ENCODE data around the gene ACVR1. TPM values are rescaled to one million over a fixed set of nuclear protein-coding genes. Genes with fewer than 3 reads are reported as not detected.

Gene ACVR1
- total and polyA plus RNA-seq, 9 of the 15 experiments (the other 6 are each of a cell fraction or from before 2014, with no cell fraction given): 3.8 to 14.3 (median 6.9) TPM

GRCh38 chr2:157899125-157899839 lies 23.2 kb upstream of the ACVR1 start (continued):
- TF ChIP-seq, protein P1, sequence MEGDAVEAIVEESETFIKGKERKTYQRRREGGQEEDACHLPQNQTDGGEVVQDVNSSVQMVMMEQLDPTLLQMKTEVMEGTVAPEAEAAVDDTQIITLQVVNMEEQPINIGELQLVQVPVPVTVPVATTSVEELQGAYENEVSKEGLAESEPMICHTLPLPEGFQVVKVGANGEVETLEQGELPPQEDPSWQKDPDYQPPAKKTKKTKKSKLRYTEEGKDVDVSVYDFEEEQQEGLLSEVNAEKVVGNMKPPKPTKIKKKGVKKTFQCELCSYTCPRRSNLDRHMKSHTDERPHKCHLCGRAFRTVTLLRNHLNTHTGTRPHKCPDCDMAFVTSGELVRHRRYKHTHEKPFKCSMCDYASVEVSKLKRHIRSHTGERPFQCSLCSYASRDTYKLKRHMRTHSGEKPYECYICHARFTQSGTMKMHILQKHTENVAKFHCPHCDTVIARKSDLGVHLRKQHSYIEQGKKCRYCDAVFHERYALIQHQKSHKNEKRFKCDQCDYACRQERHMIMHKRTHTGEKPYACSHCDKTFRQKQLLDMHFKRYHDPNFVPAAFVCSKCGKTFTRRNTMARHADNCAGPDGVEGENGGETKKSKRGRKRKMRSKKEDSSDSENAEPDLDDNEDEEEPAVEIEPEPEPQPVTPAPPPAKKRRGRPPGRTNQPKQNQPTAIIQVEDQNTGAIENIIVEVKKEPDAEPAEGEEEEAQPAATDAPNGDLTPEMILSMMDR (IDR thresholded peaks at IDR 0.05 in 2 of 3, conservative IDR thresholded peaks at IDR 0.05 in 1 of 3; ENCODE audit: insufficient read depth in 2 of 3, low read depth in 1 of 3, low read length in 3 of 3): no peak
- TF ChIP-seq FOXJ3 (CRISPR knock-in tag; IDR thresholded peaks at IDR 0.05): no peak
- TF ChIP-seq, protein P2, sequence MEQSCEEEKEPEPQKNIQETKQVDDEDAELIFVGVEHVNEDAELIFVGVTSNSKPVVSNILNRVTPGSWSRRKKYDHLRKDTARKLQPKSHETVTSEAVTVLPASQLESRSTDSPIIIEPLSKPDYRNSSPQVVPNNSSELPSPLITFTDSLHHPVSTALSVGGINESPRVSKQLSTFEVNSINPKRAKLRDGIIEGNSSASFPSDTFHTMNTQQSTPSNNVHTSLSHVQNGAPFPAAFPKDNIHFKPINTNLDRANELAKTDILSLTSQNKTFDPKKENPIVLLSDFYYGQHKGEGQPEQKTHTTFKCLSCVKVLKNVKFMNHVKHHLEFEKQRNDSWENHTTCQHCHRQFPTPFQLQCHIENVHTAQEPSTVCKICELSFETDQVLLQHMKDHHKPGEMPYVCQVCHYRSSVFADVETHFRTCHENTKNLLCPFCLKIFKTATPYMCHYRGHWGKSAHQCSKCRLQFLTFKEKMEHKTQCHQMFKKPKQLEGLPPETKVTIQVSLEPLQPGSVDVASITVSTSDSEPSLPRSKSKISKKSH (CRISPR knock-in tag; IDR thresholded peaks at IDR 0.05): no peak
- no peak for TF ChIP-seq PHF8 (IDR thresholded peaks at IDR 0.05; ENCODE audit: borderline replicate concordance, low read length)
- TF ChIP-seq, protein P3, sequence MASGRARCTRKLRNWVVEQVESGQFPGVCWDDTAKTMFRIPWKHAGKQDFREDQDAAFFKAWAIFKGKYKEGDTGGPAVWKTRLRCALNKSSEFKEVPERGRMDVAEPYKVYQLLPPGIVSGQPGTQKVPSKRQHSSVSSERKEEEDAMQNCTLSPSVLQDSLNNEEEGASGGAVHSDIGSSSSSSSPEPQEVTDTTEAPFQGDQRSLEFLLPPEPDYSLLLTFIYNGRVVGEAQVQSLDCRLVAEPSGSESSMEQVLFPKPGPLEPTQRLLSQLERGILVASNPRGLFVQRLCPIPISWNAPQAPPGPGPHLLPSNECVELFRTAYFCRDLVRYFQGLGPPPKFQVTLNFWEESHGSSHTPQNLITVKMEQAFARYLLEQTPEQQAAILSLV (tag; IDR thresholded peaks at IDR 0.05): no peak
- TF ChIP-seq RBBP5 (IDR thresholded peaks at IDR 0.05; ENCODE audit: borderline replicate concordance, insufficient read depth, low read length, poor library complexity, severe bottlenecking): peak; percentile 46
- peak; percentile 11; the same call in 1 of the 2 replicates for TF ChIP-seq ATF3 (IDR thresholded peaks at IDR 0.05)
- no peak for TF ChIP-seq ATF3 (CRISPR knock-in tag; conservative IDR thresholded peaks at IDR 0.05)
- TF ChIP-seq RB1 (IDR thresholded peaks at IDR 0.05; ENCODE audit: low read depth): no peak; the same call in 1 of the 2 replicates
- 0 out of 2 replicates have a peak, but pooled peaks have one; percentile 43 for TF ChIP-seq CREB3 (tag; conservative IDR thresholded peaks at IDR 0.05; ENCODE audit: low read depth)
- TF ChIP-seq ZNF24 (IDR thresholded peaks at IDR 0.05): no peak
- no peak for TF ChIP-seq ZNF165 (CRISPR knock-in tag; IDR thresholded peaks at IDR 0.05; ENCODE audit: borderline replicate concordance)
- no peak for TF ChIP-seq YY1 (IDR thresholded peaks at IDR 0.05; ENCODE audit: borderline replicate concordance in 1 of 3, control insufficient read depth in 1 of 3, extremely low read depth in 1 of 3, insufficient read depth in 3 of 3, insufficient read length in 1 of 3, insufficient replicate concordance in 2 of 3, low read depth in 1 of 3, low read length in 2 of 3)
- no peak for TF ChIP-seq ELF2 (CRISPR knock-in tag; IDR thresholded peaks at IDR 0.05)
- no peak for TF ChIP-seq ZNF408 (CRISPR knock-in tag; IDR thresholded peaks at IDR 0.05; ENCODE audit: low read depth)
- TF ChIP-seq SMARCA4 (IDR thresholded peaks at IDR 0.05): peak; percentile 90
- no peak for TF ChIP-seq ZNF449 (CRISPR knock-in tag; IDR thresholded peaks at IDR 0.05)
- TF ChIP-seq GABPB1 (CRISPR knock-in tag; IDR thresholded peaks at IDR 0.05): no peak

Measured in K562 (cell line).